ENCODE data around the gene PLPP3. TPM values are rescaled to one million over a fixed set of nuclear protein-coding genes. Genes with fewer than 3 reads are reported as not detected.

PLPP3 gene
- polyA plus RNA-seq, 1 of the 3 experiments (the other 2 are of a cell fraction), result 32.2 TPM

DNA sequence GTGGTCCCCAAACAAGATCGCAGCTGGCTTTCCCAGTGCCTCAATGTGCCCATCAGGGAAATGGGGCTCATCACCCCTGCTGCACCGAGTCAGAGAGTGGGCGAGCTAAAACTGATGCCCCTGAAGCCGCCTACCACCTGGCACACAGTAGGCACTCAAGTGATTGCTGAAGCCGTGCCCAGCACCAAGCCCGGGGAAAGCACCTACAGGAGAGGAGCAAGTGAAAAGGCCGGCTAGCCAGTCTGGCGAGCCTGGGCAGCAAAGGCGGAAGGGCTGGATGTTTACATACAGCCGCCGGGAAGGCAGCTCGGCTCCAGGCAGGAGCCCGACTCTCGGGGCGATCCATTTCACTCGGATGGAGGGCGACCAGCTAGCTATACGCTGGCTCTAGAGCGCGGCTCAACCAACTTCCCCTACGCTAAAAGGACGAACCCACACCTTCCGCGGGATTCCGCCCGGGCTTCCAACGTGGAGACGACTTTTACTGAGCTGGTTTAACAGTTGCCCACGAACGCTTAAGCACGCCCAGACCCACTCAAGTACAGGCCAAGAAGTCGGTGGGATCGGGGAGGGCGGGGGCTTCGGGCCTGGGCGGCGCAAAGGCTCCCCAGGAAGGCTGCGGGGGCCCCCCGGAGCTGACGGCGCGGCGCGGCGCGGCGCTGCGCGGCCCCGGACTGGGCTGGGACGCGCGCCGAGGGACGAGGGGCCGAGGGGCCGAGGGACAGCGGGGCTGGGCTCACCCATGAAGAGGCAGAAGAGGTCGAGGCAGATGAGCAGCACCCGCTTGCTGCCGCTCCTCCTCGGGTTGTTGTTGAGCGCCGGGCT, 1.0 kb downstream of the PLPP3 start (continued):
- TF ChIP-seq SMC3 (IDR thresholded peaks at IDR 0.05; ENCODE audit: low read depth, low read length) (no peak), MEF2A (IDR thresholded peaks at IDR 0.05; ENCODE audit: borderline replicate concordance, low read depth) (no peak), RCOR1 (IDR thresholded peaks at IDR 0.05; ENCODE audit: low read length) (no peak), JUND (IDR thresholded peaks at IDR 0.05) (no peak), FOSL2 (IDR thresholded peaks at IDR 0.05; ENCODE audit: borderline replicate concordance, low read depth) (no peak), RFX5 (IDR thresholded peaks at IDR 0.05; ENCODE audit: low read length) (no peak)
- TF ChIP-seq, protein P1, sequence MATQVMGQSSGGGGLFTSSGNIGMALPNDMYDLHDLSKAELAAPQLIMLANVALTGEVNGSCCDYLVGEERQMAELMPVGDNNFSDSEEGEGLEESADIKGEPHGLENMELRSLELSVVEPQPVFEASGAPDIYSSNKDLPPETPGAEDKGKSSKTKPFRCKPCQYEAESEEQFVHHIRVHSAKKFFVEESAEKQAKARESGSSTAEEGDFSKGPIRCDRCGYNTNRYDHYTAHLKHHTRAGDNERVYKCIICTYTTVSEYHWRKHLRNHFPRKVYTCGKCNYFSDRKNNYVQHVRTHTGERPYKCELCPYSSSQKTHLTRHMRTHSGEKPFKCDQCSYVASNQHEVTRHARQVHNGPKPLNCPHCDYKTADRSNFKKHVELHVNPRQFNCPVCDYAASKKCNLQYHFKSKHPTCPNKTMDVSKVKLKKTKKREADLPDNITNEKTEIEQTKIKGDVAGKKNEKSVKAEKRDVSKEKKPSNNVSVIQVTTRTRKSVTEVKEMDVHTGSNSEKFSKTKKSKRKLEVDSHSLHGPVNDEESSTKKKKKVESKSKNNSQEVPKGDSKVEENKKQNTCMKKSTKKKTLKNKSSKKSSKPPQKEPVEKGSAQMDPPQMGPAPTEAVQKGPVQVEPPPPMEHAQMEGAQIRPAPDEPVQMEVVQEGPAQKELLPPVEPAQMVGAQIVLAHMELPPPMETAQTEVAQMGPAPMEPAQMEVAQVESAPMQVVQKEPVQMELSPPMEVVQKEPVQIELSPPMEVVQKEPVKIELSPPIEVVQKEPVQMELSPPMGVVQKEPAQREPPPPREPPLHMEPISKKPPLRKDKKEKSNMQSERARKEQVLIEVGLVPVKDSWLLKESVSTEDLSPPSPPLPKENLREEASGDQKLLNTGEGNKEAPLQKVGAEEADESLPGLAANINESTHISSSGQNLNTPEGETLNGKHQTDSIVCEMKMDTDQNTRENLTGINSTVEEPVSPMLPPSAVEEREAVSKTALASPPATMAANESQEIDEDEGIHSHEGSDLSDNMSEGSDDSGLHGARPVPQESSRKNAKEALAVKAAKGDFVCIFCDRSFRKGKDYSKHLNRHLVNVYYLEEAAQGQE (IDR thresholded peaks at IDR 0.05; ENCODE audit: low read depth, low read length), result peak; percentile 27; the same call in 1 of the 2 replicates
- TF ChIP-seq, protein P2, sequence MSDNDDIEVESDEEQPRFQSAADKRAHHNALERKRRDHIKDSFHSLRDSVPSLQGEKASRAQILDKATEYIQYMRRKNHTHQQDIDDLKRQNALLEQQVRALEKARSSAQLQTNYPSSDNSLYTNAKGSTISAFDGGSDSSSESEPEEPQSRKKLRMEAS (IDR thresholded peaks at IDR 0.05; ENCODE audit: low read depth), result no peak; the same call in 1 of the 2 replicates

DNA sequence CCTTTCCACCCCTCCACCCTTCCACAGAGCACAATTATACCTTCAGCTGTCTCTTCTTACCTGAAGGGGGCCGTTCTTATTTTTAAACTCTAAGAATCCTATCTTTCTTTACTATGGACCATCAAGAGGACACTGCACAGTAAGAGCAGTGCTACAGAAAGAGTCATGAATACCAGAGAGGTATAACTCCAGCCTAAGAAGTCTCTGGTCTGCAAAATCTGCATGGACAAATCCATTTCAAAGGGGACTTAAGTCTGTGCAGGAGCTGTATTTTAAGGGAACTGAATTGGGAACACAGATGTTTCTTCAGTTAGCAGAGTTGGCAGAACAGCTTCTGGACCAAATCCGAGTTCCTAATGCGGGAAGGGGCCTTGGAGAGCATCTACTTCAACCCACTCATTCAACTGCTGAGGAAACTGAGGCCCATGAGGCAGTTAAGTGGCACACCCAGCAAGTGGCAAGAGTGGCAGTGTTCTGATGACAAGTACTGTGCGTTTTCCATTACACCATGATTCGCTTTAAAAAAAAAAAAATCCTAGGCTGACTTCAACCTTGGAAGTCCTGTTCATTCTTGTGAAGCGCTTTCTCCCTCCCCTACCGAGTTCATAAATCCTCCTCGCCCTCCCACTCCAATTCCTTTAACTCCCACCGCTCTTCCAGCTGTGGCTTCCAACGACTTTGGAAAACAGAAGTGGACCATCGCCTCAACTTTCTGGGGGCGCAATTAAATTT, 1.8 kb downstream of the PLPP3 start:
- no peaks in the 10 kb centered on the region for H3F3A ChIP-seq (replicated peaks; ENCODE audit: insufficient read depth)
- POLR2A ChIA-PET, result interaction anchor here (0.8 to 1.3 kb wide), 6 partner anchors 215 to 937 kb away, joined by 3 to 6 read pairs (median 3); no protein-coding TSS in a partner anchor
- H3K9me3 ChIP-seq, result no peaks in the 10 kb centered on the region
- H3K9me2 ChIP-seq, result no peaks in the 10 kb centered on the region
- H3K4me3 ChIP-seq (ENCODE audit: low read depth in 2 of 2, low read length in 1 of 2), result peak overlapping the region; percentile 87 to 95
- peaks cover 0 to 9% of the 10 kb centered on the region in 2 experiments for H3K36me3 ChIP-seq (replicated peaks in 1 of 2; ENCODE audit: control insufficient read depth in 1 of 2, insufficient read depth in 2 of 2, low read length in 1 of 2)
- H3K4me2 ChIP-seq, result peak overlapping the region; percentile 86
- peak overlapping the region; percentile 75 for H3K9ac ChIP-seq
- H2AFZ ChIP-seq (ENCODE audit: low read depth), result no peak overlapping the region
- no peak for TF ChIP-seq FOXJ3 (CRISPR knock-in tag; IDR thresholded peaks at IDR 0.05)
- TF ChIP-seq, protein P3, sequence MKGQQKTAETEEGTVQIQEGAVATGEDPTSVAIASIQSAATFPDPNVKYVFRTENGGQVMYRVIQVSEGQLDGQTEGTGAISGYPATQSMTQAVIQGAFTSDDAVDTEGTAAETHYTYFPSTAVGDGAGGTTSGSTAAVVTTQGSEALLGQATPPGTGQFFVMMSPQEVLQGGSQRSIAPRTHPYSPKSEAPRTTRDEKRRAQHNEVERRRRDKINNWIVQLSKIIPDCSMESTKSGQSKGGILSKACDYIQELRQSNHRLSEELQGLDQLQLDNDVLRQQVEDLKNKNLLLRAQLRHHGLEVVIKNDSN (IDR thresholded peaks at IDR 0.05; ENCODE audit: borderline replicate concordance, low read depth), result no peak
- no peak for TF ChIP-seq TEAD4 (IDR thresholded peaks at IDR 0.05; ENCODE audit: borderline replicate concordance, insufficient read depth)
- no peak for TF ChIP-seq SIN3A (IDR thresholded peaks at IDR 0.05; ENCODE audit: borderline replicate concordance, low read depth, low read length)
- TF ChIP-seq RXRA (IDR thresholded peaks at IDR 0.05; ENCODE audit: borderline replicate concordance, low read depth), result no peak
- TF ChIP-seq, protein P1 (IDR thresholded peaks at IDR 0.05; ENCODE audit: low read depth, low read length), result no peak
- no peak for TF ChIP-seq POLR2AphosphoS5 (IDR thresholded peaks at IDR 0.05; ENCODE audit: low read depth, low read length)
- TF ChIP-seq FOSL2 (IDR thresholded peaks at IDR 0.05; ENCODE audit: borderline replicate concordance, low read depth), result no peak
- TF ChIP-seq MXI1 (IDR thresholded peaks at IDR 0.05; ENCODE audit: low read depth, low read length), result no peak
- TF ChIP-seq JUND (IDR thresholded peaks at IDR 0.05), result no peak
- TF ChIP-seq RFX5 (IDR thresholded peaks at IDR 0.05; ENCODE audit: low read length), result no peak
- CTCF ChIA-PET, result interaction anchor here (0.6 to 3.4 kb wide), 31 partner anchors 8 to 1300 kb away, joined by 3 to 21 read pairs (median 4); no protein-coding TSS in a partner anchor
- peaks cover 44% of the 10 kb centered on the region; the same call in 1 of the 2 replicates for H4K20me1 ChIP-seq (ENCODE audit: insufficient read depth)
- peaks cover 57% of the 10 kb centered on the region for H3K79me2 ChIP-seq (ENCODE audit: insufficient read depth)
- no peaks in the 10 kb centered on the region for H3K27me3 ChIP-seq (ENCODE audit: insufficient read depth)
- H3K27ac ChIP-seq (ENCODE audit: low read depth in 2 of 2, low read length in 1 of 2), result peak overlapping the region; percentile 81 to 98; a peak in 3 of 4 replicates
- 39% methylated on average over 12 of the region's 12 CpGs for WGBS (ENCODE audit: low lambda C conversion rate)
- H3K4me1 ChIP-seq (ENCODE audit: control insufficient read depth in 1 of 2, insufficient read depth in 2 of 2, low read depth in 1 of 2, low read length in 1 of 2), result peaks cover 0 to 15% of the 10 kb centered on the region in 2 experiments; a peak in 2 of 4 replicates
- no peak for DNase-seq

All from SK-N-SH (cell line).